Esophagus (tissue), 2 donors: ENCODE data around the gene OR2C3. TPM values are rescaled to one million over a fixed set of nuclear protein-coding genes. Genes with fewer than 3 reads are reported as not detected.

Experiments
- H3K27ac ChIP-seq, 2 donors: one replicate each; pipeline ENCODE4 v1.5.1; 2013; ENCODE audit warnings: low read depth in 2 of 2, mild to moderate bottlenecking in 2 of 2, inconsistent platforms in 1 of 2, low read length in 1 of 2, moderate library complexity in 1 of 2
- H3K27me3 ChIP-seq, 2 donors: one replicate each; pipeline ENCODE4 v1.6.1; 2013; ENCODE audit warnings: low read length in 2 of 2, control low read depth in 1 of 2, mild to moderate bottlenecking in 1 of 2; ENCODE audit not compliant: insufficient read depth in 2 of 2, control insufficient read depth in 1 of 2
- H3K36me3 ChIP-seq, 2 donors: one replicate each; pipeline ENCODE4 v1.6.1; 2013; ENCODE audit warnings: low read length in 1 of 2; ENCODE audit not compliant: control insufficient read depth in 2 of 2, insufficient read depth in 2 of 2
- H3K4me1 ChIP-seq, 2 donors: one replicate each; pipeline ENCODE4 v1.6.1; 2013; ENCODE audit warnings: low read length in 1 of 2; ENCODE audit not compliant: control insufficient read depth in 2 of 2, insufficient read depth in 2 of 2
- H3K4me3 ChIP-seq, 2 donors: one replicate each; pipeline ENCODE4 v1.5.1; 2013; ENCODE audit warnings: low read length in 2 of 2, mild to moderate bottlenecking in 2 of 2, low read depth in 1 of 2, moderate library complexity in 1 of 2
- H3K9me3 ChIP-seq, 2 donors: one replicate each; pipeline ENCODE4 v1.6.1; 2013; ENCODE audit warnings: mild to moderate bottlenecking in 2 of 2, low read depth in 1 of 2, low read length in 1 of 2, moderate library complexity in 1 of 2; ENCODE audit not compliant: control insufficient read depth in 2 of 2, insufficient read depth in 1 of 2
- WGBS, 2 donors: extraction: QIAGEN DNeasy Blood & Tissue Kit; methylation state at CpG; one replicate each; pipeline ENCODE4 v1.1.7; 2013; 5-methylcytosine and 5-hydroxymethylcytosine counted together
- polyA plus RNA-seq, 2 donors: library from polyadenylated mRNA; stranded (reverse); fragments of 200-250 nt; gene quantifications; one replicate each; pipeline ENCODE4 v1.2.3, GENCODE V29; 2013
- donor health status: healthy with polysubstance abuse.
- donor health status: Bipolar disorder and iron deficiency.

Gene OR2C3
- polyA plus RNA-seq, result not detected

DNA sequence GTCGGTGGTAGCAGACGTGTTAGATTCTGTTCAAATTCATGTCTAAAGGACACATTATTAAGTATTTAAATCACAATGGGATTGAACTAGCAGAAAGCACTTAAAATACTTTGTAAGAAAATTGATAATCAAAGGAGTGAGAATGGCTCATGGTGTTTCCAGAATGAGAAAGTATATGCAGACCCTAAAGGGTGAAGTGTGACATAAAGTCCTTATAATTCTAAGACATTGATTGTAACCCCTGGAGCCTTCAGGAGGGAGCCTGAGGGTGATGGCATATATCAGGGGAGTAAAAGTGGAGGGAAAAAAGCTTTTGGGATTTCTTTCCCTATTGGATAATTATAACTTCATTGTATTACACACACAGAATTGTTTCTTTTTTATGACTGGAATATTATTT, at the start of gene OR2C3:
OR2C3 (minus strand) TSS at position 101 of the 400 bp plus-strand sequence. CDS start 3,929 bp downstream, outside the sequence.
- Histone ChIP-seq H3K9me3 (peaks cover 0 to 10% of the 10 kb centered on the region in 2 donors), H3K4me1 (no peaks in the 10 kb centered on the region), H3K4me3 (no peak within 1 kb of the TSS), H3K27ac (no peak within 1 kb of the TSS), H3K36me3 (no peaks in the 10 kb centered on the region), H3K27me3 (no peaks in the 10 kb centered on the region)
- 69 to 73% methylated on average over 2 of the region's 2 CpGs for WGBS, 2 donors

- peaks cover 0 to 3% of the 10 kb centered on the region in 2 donors for H3K9me3 ChIP-seq
- no peak overlapping the region for H3K4me3 ChIP-seq
- H3K27ac ChIP-seq, result no peak overlapping the region
- no peaks in the 10 kb centered on the region for H3K27me3 ChIP-seq
- no peaks in the 10 kb centered on the region for H3K4me1 ChIP-seq
- WGBS, 2 donors, result 74 to 82% methylated on average over 5 of the region's 5 CpGs
- H3K36me3 ChIP-seq, result no peaks in the 10 kb centered on the region
These were observed 42.8 kb upstream of the OR2C3 start for GRCh38 chr1:247578946-247579460.

GRCh38 chr1:247576514-247576913, 40.3 kb upstream of the OR2C3 start:
- H3K9me3 ChIP-seq, result peaks cover 2 to 3% of the 10 kb centered on the region in 2 donors
- H3K27ac ChIP-seq, result no peak overlapping the region
- no peaks in the 10 kb centered on the region for H3K4me1 ChIP-seq
- no peaks in the 10 kb centered on the region for H3K36me3 ChIP-seq
- H3K27me3 ChIP-seq, result no peaks in the 10 kb centered on the region
- 43 to 50% methylated on average over 3 of the region's 3 CpGs for WGBS, 2 donors
- H3K4me3 ChIP-seq, result no peak overlapping the region

DNA sequence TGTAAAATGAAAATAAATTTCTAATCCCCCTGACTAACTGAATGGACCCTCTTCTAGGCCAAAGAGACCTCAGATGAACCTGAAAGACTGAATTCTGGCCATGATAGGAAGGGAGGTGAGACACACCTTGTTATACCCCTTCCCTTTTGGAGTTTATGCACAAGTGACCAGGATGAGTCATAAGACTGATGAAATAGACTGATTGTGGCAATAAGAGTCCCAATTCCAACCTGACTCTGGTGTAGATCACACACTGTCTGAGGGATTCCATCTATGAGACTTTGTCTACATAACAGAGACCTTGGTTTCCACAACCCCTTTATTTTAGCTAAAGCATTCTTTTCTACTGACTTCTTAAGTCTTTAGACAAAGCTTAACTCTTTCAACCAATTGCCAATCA, 38.4 kb upstream of the OR2C3 start:
- Histone ChIP-seq H3K4me1 (no peaks in the 10 kb centered on the region), H3K27me3 (no peaks in the 10 kb centered on the region), H3K9me3 (peaks cover 2 to 3% of the 10 kb centered on the region in 2 donors), H3K36me3 (no peaks in the 10 kb centered on the region), H3K4me3 (no peak overlapping the region), H3K27ac (no peak overlapping the region)

DNA sequence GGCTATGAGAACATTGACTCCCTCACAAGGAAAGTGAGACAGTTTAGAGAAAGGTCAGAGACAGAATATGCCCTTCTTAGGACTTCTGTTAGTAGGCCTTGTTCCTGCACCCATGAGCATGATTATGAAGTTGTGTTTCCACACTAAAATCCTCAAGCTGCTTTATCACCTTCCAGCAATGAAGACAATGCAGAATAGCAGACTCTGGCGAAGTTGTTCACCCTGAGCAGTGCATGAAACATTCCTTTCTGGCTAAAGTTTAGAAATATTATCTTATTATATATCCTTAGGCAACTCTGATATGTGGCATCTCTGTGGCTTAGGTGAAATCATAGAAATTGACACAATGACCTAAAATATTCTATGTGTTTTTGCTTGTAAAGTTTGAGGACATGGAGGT, 38.0 kb upstream of the OR2C3 start:
- Histone ChIP-seq H3K4me3 (no peak overlapping the region), H3K36me3 (no peaks in the 10 kb centered on the region), H3K4me1 (no peaks in the 10 kb centered on the region), H3K27ac (no peak overlapping the region), H3K27me3 (no peaks in the 10 kb centered on the region), H3K9me3 (peaks cover 1 to 2% of the 10 kb centered on the region in 2 donors)
- 55 to 66% methylated on average over 1 of the region's 1 CpG for WGBS, 2 donors

- no peak overlapping the region for H3K27ac ChIP-seq
These were observed 26.0 kb upstream of the OR2C3 start for GRCh38 chr1:247562198-247562597.

GRCh38 chr1:247561711-247562110, 25.5 kb upstream of the OR2C3 start:
- no peaks in the 10 kb centered on the region for H3K36me3 ChIP-seq
- no peaks in the 10 kb centered on the region for H3K9me3 ChIP-seq
- 66 to 69% methylated on average over 10 of the region's 10 CpGs for whole genome bisulfite sequencing, 2 donors
- H3K4me1 ChIP-seq, result no peaks in the 10 kb centered on the region
- no peak overlapping the region for H3K27ac ChIP-seq
- H3K27me3 ChIP-seq, result no peaks in the 10 kb centered on the region
- no peak overlapping the region for H3K4me3 ChIP-seq

More at GRCh38 chr1:247562198-247562597, 26.0 kb upstream of the OR2C3 start:
- H3K4me1 ChIP-seq, result no peaks in the 10 kb centered on the region
- no peak overlapping the region for H3K4me3 ChIP-seq
- no peaks in the 10 kb centered on the region for H3K36me3 ChIP-seq
- WGBS, 2 donors, result 55 to 62% methylated on average over 9 of the region's 9 CpGs
- H3K9me3 ChIP-seq, result no peaks in the 10 kb centered on the region
- H3K27me3 ChIP-seq, result no peaks in the 10 kb centered on the region

GRCh38 chr1:247557926-247558674, 21.9 kb upstream of the OR2C3 start:
- Histone ChIP-seq H3K36me3 (no peaks in the 10 kb centered on the region), H3K4me1 (no peaks in the 10 kb centered on the region), H3K27ac (no peak overlapping the region), H3K9me3 (no peaks in the 10 kb centered on the region), H3K27me3 (no peaks in the 10 kb centered on the region), H3K4me3 (no peak overlapping the region)
- 73% methylated on average over 2 of the region's 2 CpGs for WGBS, 2 donors

- Histone ChIP-seq H3K27ac (no peak overlapping the region), H3K4me1 (no peaks in the 10 kb centered on the region), H3K4me3 (no peak overlapping the region), H3K27me3 (no peaks in the 10 kb centered on the region), H3K9me3 (peaks cover 3 to 4% of the 10 kb centered on the region in 2 donors), H3K36me3 (peaks cover 0 to 2% of the 10 kb centered on the region in 2 donors)
- 54 to 61% methylated on average over 2 of the region's 2 CpGs for WGBS, 2 donors
These were observed 16.0 kb upstream of the OR2C3 start for GRCh38 chr1:247552231-247552630.

- no peaks in the 10 kb centered on the region for H3K27me3 ChIP-seq
- H3K4me3 ChIP-seq, result no peak overlapping the region
- no peaks in the 10 kb centered on the region for H3K4me1 ChIP-seq
- peaks cover 3 to 4% of the 10 kb centered on the region in 2 donors for H3K9me3 ChIP-seq
- WGBS, 2 donors, result 44 to 46% methylated on average over 1 of the region's 1 CpG
- no peak overlapping the region for H3K27ac ChIP-seq
- peaks cover 0 to 2% of the 10 kb centered on the region in 2 donors for H3K36me3 ChIP-seq
These were observed 15.5 kb upstream of the OR2C3 start for GRCh38 chr1:247551721-247552120.
